ENCODE data around the gene DAPK1. TPM values are rescaled to one million over a fixed set of nuclear protein-coding genes. Genes with fewer than 3 reads are reported as not detected.

Gene DAPK1
- polyA plus RNA-seq, 2 of the 4 experiments (the other 2 are of a cell fraction), result 55.2 to 67.2 TPM

DNA sequence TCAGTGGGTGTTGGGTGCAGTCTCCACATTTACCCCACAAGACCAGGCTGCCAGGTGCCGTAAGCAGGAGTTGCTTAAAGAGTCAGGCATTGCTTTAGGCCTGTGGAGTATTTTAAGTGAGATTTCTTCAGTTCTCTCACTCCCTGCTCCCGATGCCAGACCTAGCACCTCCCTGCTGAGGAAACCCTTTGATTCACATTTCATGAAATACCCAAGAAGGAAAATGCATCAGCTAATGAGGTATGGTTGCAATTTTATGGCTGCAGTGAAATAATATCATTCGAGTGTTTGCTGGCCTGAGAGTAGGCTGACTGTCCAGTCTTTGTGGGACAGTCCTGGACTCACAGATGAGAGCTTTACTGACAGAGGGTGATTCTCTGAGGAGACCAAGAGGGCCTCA lies 160.8 kb downstream of the DAPK1 start:
- Histone ChIP-seq H3K9me3 (no peaks in the 10 kb centered on the region), H3K27ac (no peak overlapping the region), H3K4me3 (no peak overlapping the region), H3K4me2 (no peak overlapping the region), H3K4me1 (peaks cover 34% of the 10 kb centered on the region)
- POLR2A ChIA-PET, result no interaction called here
- no peak for DNase-seq (ENCODE audit: low read depth in 1 of 2, low spot score in 1 of 2)
- TF ChIP-seq SMC3 (IDR thresholded peaks at IDR 0.05) (no peak), KDM5A (IDR thresholded peaks at IDR 0.05) (no peak), RARB (CRISPR knock-in tag; IDR thresholded peaks at IDR 0.05) (no peak), HOXB5 (CRISPR knock-in tag; IDR thresholded peaks at IDR 0.05) (no peak), CBX8 (IDR thresholded peaks at IDR 0.05) (no peak)
- TF ChIP-seq, protein P1, sequence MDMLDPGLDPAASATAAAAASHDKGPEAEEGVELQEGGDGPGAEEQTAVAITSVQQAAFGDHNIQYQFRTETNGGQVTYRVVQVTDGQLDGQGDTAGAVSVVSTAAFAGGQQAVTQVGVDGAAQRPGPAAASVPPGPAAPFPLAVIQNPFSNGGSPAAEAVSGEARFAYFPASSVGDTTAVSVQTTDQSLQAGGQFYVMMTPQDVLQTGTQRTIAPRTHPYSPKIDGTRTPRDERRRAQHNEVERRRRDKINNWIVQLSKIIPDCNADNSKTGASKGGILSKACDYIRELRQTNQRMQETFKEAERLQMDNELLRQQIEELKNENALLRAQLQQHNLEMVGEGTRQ (IDR thresholded peaks at IDR 0.05), result no peak
- CTCF ChIA-PET, result interaction anchor here (0.7 to 1.1 kb wide), 3 partner anchors 161 to 711 kb away, joined by 3 read pairs; partner anchors contain the start of gene DAPK1
- 85% methylated on average over 3 of the region's 3 CpGs for WGBS (ENCODE audit: missing lambda C conversion rate)
- no peak for ATAC-seq
- no peak for FAIRE-seq

- TF ChIP-seq, protein P1 (IDR thresholded peaks at IDR 0.05), result no peak
- TF ChIP-seq, protein P2, sequence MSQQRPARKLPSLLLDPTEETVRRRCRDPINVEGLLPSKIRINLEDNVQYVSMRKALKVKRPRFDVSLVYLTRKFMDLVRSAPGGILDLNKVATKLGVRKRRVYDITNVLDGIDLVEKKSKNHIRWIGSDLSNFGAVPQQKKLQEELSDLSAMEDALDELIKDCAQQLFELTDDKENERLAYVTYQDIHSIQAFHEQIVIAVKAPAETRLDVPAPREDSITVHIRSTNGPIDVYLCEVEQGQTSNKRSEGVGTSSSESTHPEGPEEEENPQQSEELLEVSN (IDR thresholded peaks at IDR 0.05; ENCODE audit: borderline replicate concordance, low read depth), result no peak
- no peak for TF ChIP-seq NR3C1 (IDR thresholded peaks at IDR 0.05)
- POLR2A ChIA-PET, result no interaction called here
- no peak overlapping the region for H3K4me3 ChIP-seq
- H3K27ac ChIP-seq, result no peak overlapping the region
- peaks cover 34% of the 10 kb centered on the region for H3K4me1 ChIP-seq
- H3K4me2 ChIP-seq, result no peak overlapping the region
- 94% methylated on average over 39 of the region's 47 CpGs for WGBS (ENCODE audit: missing lambda C conversion rate)
- no peak for FAIRE-seq
- CTCF ChIA-PET, result interaction anchor here (1.2 to 1.5 kb wide), 2 partner anchors 18 to 323 kb away, joined by 4 to 5 read pairs; no protein-coding TSS in a partner anchor
- DNase-seq (ENCODE audit: low read depth in 1 of 2, low spot score in 1 of 2), result no peak
- ATAC-seq, result no peak
- no peaks in the 10 kb centered on the region for H3K9me3 ChIP-seq
These were observed 162.1 kb downstream of the DAPK1 start for GRCh38 chr9:87659534-87660419.

DNA sequence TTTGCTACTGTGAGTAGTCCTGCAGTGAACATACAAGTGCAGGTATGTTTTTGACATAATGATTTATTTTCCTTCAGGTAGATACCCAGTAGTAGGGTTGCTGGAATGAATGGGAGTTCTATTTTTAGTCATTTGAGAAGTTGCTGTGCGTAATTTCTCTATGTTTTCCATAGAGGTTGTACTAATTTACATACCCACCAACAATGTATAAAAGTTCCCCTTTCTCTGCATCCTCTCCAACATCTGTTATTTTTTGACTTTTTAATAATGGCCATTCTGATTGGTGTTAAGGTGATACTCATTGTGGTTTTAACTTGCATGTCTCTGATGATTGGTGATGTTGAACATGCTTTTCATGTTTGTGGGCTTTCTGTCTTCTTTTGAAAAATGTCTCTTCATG lies 163.6 kb downstream of the DAPK1 start:
- no peak overlapping the region for H3K4me3 ChIP-seq
- DNase-seq (ENCODE audit: low read depth in 1 of 2, low spot score in 1 of 2) (no peak), ATAC-seq (no peak), FAIRE-seq (no peak)
- H3K9me3 ChIP-seq, result peaks cover 9% of the 10 kb centered on the region; the same call in 1 of the 3 replicates
- TF ChIP-seq GATA3 (IDR thresholded peaks at IDR 0.05; ENCODE audit: borderline replicate concordance) (no peak), RFX5 (IDR thresholded peaks at IDR 0.05) (no peak), PBX3 (IDR thresholded peaks at IDR 0.05) (no peak), ATOH8 (CRISPR knock-in tag; IDR thresholded peaks at IDR 0.05; ENCODE audit: low read depth) (no peak), BCL3 (IDR thresholded peaks at IDR 0.05) (no peak), JUNB (IDR thresholded peaks at IDR 0.05) (no peak), FOSB (CRISPR knock-in tag; IDR thresholded peaks at IDR 0.05) (no peak), RNF2 (IDR thresholded peaks at IDR 0.05; ENCODE audit: borderline replicate concordance, low read depth) (no peak), MYC (IDR thresholded peaks at IDR 0.05; ENCODE audit: borderline replicate concordance, low read length) (no peak), MAFK (IDR thresholded peaks at IDR 0.05; ENCODE audit: partially characterized antibody) (no peak), CHD4 (IDR thresholded peaks at IDR 0.05; ENCODE audit: borderline replicate concordance) (no peak), CBX8 (IDR thresholded peaks at IDR 0.05) (no peak), ZFP36 (IDR thresholded peaks at IDR 0.05; ENCODE audit: borderline replicate concordance, partially characterized antibody) (no peak), NFE2L2 (conservative IDR thresholded peaks at IDR 0.05; ENCODE audit: low read length) (no peak), ZC3H11A (IDR thresholded peaks at IDR 0.05) (no peak), ESRRA (IDR thresholded peaks at IDR 0.05; ENCODE audit: borderline replicate concordance, low read length) (no peak), RAD21 (conservative IDR thresholded peaks at IDR 0.05 in 1 of 2, IDR thresholded peaks at IDR 0.05 in 1 of 2) (no peak), POLR2A (IDR thresholded peaks at IDR 0.05; ENCODE audit: low read length) (no peak)
- TF ChIP-seq, protein P3, sequence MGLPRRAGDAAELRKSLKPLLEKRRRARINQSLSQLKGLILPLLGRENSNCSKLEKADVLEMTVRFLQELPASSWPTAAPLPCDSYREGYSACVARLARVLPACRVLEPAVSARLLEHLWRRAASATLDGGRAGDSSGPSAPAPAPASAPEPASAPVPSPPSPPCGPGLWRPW (IDR thresholded peaks at IDR 0.05), result no peak
- H3K4me1 ChIP-seq, result peaks cover 32% of the 10 kb centered on the region
- no peak overlapping the region for H3K4me2 ChIP-seq
- POLR2A ChIA-PET, result no interaction called here
- CTCF ChIA-PET, result interaction anchor here (2.8 to 4.2 kb wide), 2 partner anchors 318 to 324 kb away, joined by 51 to 86 read pairs; no protein-coding TSS in a partner anchor
- 89% methylated on average over 1 of the region's 1 CpG for WGBS (ENCODE audit: missing lambda C conversion rate)
- H3K27ac ChIP-seq, result no peak overlapping the region

All from A549 (cell line).